ENCODE data around the gene CD302. TPM values are rescaled to one million over a fixed set of nuclear protein-coding genes. Genes with fewer than 3 reads are reported as not detected.

The CD302 gene
- total RNA-seq, 4 donors from 2014 or later: 79.6 to 194 (median 121) TPM

DNA sequence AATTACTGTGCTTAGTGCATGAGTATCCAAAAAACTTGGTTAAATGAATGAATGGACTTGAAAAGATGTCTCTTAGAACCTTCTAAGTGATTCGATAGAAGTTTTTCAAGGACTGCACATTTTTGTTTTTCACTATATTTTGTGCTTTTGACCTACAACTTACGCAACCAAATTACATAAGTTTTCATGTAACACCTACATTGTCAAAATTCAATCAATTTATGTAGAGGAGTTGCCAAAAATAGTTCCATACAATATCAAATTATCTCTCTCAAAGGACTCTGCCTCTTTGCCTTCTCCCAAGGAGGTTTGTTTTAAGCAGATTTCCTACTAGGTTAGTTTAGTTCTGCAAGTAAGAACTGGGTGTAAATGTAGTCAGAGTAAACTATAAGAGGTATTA, 75.4 kb downstream of the CD302 start:
- no peak for ATAC-seq (ENCODE audit: low FRiP score)
- TF ChIP-seq, protein P1, sequence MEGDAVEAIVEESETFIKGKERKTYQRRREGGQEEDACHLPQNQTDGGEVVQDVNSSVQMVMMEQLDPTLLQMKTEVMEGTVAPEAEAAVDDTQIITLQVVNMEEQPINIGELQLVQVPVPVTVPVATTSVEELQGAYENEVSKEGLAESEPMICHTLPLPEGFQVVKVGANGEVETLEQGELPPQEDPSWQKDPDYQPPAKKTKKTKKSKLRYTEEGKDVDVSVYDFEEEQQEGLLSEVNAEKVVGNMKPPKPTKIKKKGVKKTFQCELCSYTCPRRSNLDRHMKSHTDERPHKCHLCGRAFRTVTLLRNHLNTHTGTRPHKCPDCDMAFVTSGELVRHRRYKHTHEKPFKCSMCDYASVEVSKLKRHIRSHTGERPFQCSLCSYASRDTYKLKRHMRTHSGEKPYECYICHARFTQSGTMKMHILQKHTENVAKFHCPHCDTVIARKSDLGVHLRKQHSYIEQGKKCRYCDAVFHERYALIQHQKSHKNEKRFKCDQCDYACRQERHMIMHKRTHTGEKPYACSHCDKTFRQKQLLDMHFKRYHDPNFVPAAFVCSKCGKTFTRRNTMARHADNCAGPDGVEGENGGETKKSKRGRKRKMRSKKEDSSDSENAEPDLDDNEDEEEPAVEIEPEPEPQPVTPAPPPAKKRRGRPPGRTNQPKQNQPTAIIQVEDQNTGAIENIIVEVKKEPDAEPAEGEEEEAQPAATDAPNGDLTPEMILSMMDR (IDR thresholded peaks at IDR 0.05): no peak

GRCh38 chr2:159720676-159721075, 77.3 kb downstream of the CD302 start:
- no peak for ATAC-seq (ENCODE audit: low FRiP score)
- no peak for DNase-seq (ENCODE audit: low spot score)
- TF ChIP-seq, protein P1 (IDR thresholded peaks at IDR 0.05): no peak

More for the DNA sequence above, 75.4 kb downstream of the CD302 start:
- no peak for DNase-seq (ENCODE audit: low spot score)

Other genes starting within 250 kb of the CD302 start
- gene BAZ2B, start 181.7 kb downstream of the CD302 start, total RNA-seq: 100 to 1,000 TPM in 1 of 4 donors, 10 to 100 TPM in 3; 47.3 to 147 (median 88.9) TPM
- gene MARCHF7, start 85.7 kb downstream of the CD302 start, total RNA-seq: 100 to 1,000 TPM in 1 of 4 donors, 10 to 100 TPM in 3; 70.2 to 114 (median 81.5) TPM
- gene LY75, start 106.5 kb upstream of the CD302 start, total RNA-seq: 1 to 10 TPM; 1.6 to 9.4 (median 4.0) TPM